Measurements from ENCODE around the gene PPP6R1.

The PPP6R1 gene

GRCh38 chr19:55259540-55260210 lies 858 bp upstream of the PPP6R1 start:
- DNase-seq = peak; percentile 17

GRCh38 chr19:55258476-55258827 lies 365 bp downstream of the PPP6R1 start:
- DNase-seq = peak; percentile 45

- peak; percentile 45 for DNase-seq
These were observed 1.1 kb downstream of the PPP6R1 start for GRCh38 chr19:55257461-55258420.

- peak; percentile 34 for DNase-seq
These were observed 2.0 kb downstream of the PPP6R1 start for GRCh38 chr19:55256562-55257460.

- peak; percentile 75 for DNase-seq
These were observed 3.0 kb downstream of the PPP6R1 start for GRCh38 chr19:55255618-55256423.

- DNase-seq = no peak
These were observed 4.2 kb downstream of the PPP6R1 start for GRCh38 chr19:55254625-55254977.

- peak; percentile 69 for DNase-seq
These were observed 4.8 kb downstream of the PPP6R1 start for GRCh38 chr19:55253842-55254624.

GRCh38 chr19:55252760-55253663 lies 5.8 kb downstream of the PPP6R1 start:
- no peak for DNase-seq

- peak; percentile 63 for DNase-seq
These were observed 7.3 kb downstream of the PPP6R1 start for GRCh38 chr19:55251341-55252081.

- DNase-seq = no peak
These were observed 8.4 kb downstream of the PPP6R1 start for GRCh38 chr19:55250262-55251036.

- DNase-seq = no peak
These were observed 9.0 kb downstream of the PPP6R1 start for GRCh38 chr19:55249841-55250240.

GRCh38 chr19:55248704-55249103 lies 10.1 kb downstream of the PPP6R1 start:
- no peak for DNase-seq

GRCh38 chr19:55248166-55248675 lies 10.6 kb downstream of the PPP6R1 start:
- no peak for DNase-seq

- no peak for DNase-seq
These were observed 11.2 kb downstream of the PPP6R1 start for GRCh38 chr19:55247621-55248099.

- no peak for DNase-seq
These were observed 12.1 kb downstream of the PPP6R1 start for GRCh38 chr19:55246462-55247451.

GRCh38 chr19:55245236-55245904 lies 13.4 kb downstream of the PPP6R1 start:
- no peak for DNase-seq

Data from activated CD4-positive, alpha-beta T cell treated with anti-CD3 and anti-CD28 coated beads for 48 hours (primary cell).